ENCODE measurements around the gene GAB3. TPM values are rescaled to one million over a fixed set of nuclear protein-coding genes. Genes with fewer than 3 reads are reported as not detected.
"Not testable (repeated sequence)": the region's sequence is repeated elsewhere in the genome, so short reads cannot be mapped to it uniquely, and the experiment has no call there.

Gene GAB3
- total and polyA plus RNA-seq, 9 of the 15 experiments (the other 6 are each of a cell fraction or from before 2014, with no cell fraction given), result 16.1 to 31.4 (median 20.2) TPM

DNA sequence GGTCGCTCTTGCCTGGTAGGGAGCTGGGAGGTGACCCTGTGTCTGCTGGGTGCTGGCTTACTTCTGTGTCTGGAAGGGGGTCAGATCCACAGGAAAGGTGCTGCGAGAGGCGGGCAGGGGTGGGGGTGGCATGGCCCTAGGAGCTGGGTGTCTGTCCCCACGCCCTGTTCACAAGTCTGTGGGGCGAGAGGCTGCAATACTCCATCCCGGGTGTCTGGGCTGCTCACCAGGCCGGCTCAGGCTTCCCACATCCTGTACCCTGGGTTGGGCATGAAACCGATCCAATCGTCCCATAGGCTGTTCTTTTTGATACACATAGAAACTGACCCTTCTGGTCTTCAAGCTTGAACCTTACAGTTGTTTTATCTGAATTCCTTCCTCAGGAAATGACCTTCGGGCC lies 96.5 kb downstream of the GAB3 start (continued):
- TF ChIP-seq, protein P1, sequence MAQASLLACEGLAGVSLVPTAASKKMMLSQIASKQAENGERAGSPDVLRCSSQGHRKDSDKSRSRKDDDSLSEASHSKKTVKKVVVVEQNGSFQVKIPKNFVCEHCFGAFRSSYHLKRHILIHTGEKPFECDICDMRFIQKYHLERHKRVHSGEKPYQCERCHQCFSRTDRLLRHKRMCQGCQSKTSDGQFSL (CRISPR knock-in tag; IDR thresholded peaks at IDR 0.05), result no peak
- TF ChIP-seq, protein P1 (tag; IDR thresholded peaks at IDR 0.05), result no peak
- no peak for TF ChIP-seq RBM22 (IDR thresholded peaks at IDR 0.05; ENCODE audit: low read depth, low read length, poor library complexity, severe bottlenecking)
- TF ChIP-seq, protein P2, sequence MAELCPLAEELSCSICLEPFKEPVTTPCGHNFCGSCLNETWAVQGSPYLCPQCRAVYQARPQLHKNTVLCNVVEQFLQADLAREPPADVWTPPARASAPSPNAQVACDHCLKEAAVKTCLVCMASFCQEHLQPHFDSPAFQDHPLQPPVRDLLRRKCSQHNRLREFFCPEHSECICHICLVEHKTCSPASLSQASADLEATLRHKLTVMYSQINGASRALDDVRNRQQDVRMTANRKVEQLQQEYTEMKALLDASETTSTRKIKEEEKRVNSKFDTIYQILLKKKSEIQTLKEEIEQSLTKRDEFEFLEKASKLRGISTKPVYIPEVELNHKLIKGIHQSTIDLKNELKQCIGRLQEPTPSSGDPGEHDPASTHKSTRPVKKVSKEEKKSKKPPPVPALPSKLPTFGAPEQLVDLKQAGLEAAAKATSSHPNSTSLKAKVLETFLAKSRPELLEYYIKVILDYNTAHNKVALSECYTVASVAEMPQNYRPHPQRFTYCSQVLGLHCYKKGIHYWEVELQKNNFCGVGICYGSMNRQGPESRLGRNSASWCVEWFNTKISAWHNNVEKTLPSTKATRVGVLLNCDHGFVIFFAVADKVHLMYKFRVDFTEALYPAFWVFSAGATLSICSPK (IDR thresholded peaks at IDR 0.05; ENCODE audit: borderline replicate concordance), result no peak
- no peak for TF ChIP-seq NUFIP1 (IDR thresholded peaks at IDR 0.05; ENCODE audit: partially characterized antibody)
- no peak for TF ChIP-seq TAF15 (IDR thresholded peaks at IDR 0.05; ENCODE audit: low read depth, low read length)
- TF ChIP-seq, protein P3, sequence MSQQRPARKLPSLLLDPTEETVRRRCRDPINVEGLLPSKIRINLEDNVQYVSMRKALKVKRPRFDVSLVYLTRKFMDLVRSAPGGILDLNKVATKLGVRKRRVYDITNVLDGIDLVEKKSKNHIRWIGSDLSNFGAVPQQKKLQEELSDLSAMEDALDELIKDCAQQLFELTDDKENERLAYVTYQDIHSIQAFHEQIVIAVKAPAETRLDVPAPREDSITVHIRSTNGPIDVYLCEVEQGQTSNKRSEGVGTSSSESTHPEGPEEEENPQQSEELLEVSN (IDR thresholded peaks at IDR 0.05; ENCODE audit: borderline replicate concordance in 1 of 2, extremely low read depth in 1 of 2, insufficient read depth in 1 of 2, insufficient read length in 1 of 2, low read depth in 1 of 2, low read length in 1 of 2, poor library complexity in 1 of 2, severe bottlenecking in 1 of 2), result no peak
- TF ChIP-seq RAD51 (IDR thresholded peaks at IDR 0.05; ENCODE audit: borderline replicate concordance, low read depth), result no peak
- TF ChIP-seq MED1 (CRISPR knock-in tag; IDR thresholded peaks at IDR 0.05; ENCODE audit: borderline replicate concordance), result no peak
- TF ChIP-seq, protein P4, sequence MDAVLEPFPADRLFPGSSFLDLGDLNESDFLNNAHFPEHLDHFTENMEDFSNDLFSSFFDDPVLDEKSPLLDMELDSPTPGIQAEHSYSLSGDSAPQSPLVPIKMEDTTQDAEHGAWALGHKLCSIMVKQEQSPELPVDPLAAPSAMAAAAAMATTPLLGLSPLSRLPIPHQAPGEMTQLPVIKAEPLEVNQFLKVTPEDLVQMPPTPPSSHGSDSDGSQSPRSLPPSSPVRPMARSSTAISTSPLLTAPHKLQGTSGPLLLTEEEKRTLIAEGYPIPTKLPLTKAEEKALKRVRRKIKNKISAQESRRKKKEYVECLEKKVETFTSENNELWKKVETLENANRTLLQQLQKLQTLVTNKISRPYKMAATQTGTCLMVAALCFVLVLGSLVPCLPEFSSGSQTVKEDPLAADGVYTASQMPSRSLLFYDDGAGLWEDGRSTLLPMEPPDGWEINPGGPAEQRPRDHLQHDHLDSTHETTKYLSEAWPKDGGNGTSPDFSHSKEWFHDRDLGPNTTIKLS (IDR thresholded peaks at IDR 0.05; ENCODE audit: borderline replicate concordance, low read depth), result no peak
- no peak for TF ChIP-seq GABPB2 (CRISPR knock-in tag; conservative IDR thresholded peaks at IDR 0.05)

DNA sequence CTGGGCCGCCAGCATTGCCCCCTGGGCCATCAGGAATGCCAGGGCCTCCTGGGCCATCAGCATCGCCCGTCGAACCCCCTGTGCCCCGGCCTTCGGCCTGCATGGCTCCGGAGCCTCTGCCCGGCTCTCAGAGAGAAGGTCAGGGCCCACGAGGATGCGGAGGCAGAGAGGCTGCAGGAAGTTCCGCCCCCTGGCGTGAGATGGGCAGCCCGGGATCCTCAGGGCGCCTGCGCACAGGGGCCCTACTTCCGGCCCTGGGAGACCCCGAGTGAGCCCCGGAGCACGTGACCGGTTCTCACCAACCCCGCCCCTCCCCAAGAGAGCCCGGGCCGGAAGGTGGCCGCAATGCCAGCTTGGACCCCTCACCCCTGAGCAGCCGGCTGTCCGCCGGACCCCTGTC lies 97.5 kb downstream of the GAB3 start, which contains the start of gene CTAG2:
Gene CTAG2 (minus strand): TSS at position 167 of the 400 bp plus-strand sequence. CDS start 64 bp downstream, at position 103.
- H3K9me1 ChIP-seq (ENCODE audit: control insufficient read depth, insufficient read depth, low read length); POLR2A ChIA-PET; H3K79me2 ChIP-seq (ENCODE audit: control insufficient read depth, insufficient read depth, low read length); H3K9me3 ChIP-seq (replicated peaks; ENCODE audit: control insufficient read depth, insufficient read depth, low read depth, low read length); H3K4me3 ChIP-seq; BruUV-seq (replicated peaks); DNase-seq (ENCODE audit: extremely low read depth in 1 of 4, low spot score in 3 of 4); CTCF ChIA-PET (ENCODE audit: low intra/inter-chr PET ratio); ATAC-seq; H4K20me1 ChIP-seq (replicated peaks; ENCODE audit: control insufficient read depth, insufficient read depth, low read length); H3K36me3 ChIP-seq (ENCODE audit: control insufficient read depth, insufficient read depth, low read length); FAIRE-seq; H2AFZ ChIP-seq (ENCODE audit: low read depth, low read length); intact Hi-C loops (cut with micrococcal nuclease); H3K4me2 ChIP-seq (ENCODE audit: insufficient read depth, low read length); H3K27ac ChIP-seq (ENCODE audit: extremely low read depth, low read depth, low read length): not testable (repeated sequence)
- peak within 1 kb of the TSS in 1 of 2 experiments; percentile 45; a peak in 1 of 4 replicates for H3K9ac ChIP-seq (ENCODE audit: insufficient read depth in 1 of 2, low read depth in 2 of 2, low read length in 2 of 2)
- H3K27me3 ChIP-seq (ENCODE audit: control insufficient read depth in 2 of 2, insufficient read depth in 2 of 2, low read length in 2 of 2), result peaks cover 7 to 29% of the 10 kb centered on the region in 2 experiments; a peak in 3 of 5 replicates
- H3K4me1 ChIP-seq (replicated peaks in 1 of 2; ENCODE audit: control insufficient read depth in 2 of 2, insufficient read depth in 2 of 2, low read length in 2 of 2), result peaks cover 0 to 16% of the 10 kb centered on the region in 2 experiments; a peak in 2 of 5 replicates
- in situ Hi-C loops (cut with MboI), result loop anchor here (10.0 kb wide), 1 partner anchor 69 kb away; the partner anchor contains the start of gene CTAG1A
- WGBS (ENCODE audit: insufficient coverage, low coverage, missing lambda C conversion rate), result no CpG with 5 or more reads among the region's 27 CpGs

Measured in K562 (cell line).